ENCODE measurements around the gene NELL1.

NELL1 gene

DNA sequence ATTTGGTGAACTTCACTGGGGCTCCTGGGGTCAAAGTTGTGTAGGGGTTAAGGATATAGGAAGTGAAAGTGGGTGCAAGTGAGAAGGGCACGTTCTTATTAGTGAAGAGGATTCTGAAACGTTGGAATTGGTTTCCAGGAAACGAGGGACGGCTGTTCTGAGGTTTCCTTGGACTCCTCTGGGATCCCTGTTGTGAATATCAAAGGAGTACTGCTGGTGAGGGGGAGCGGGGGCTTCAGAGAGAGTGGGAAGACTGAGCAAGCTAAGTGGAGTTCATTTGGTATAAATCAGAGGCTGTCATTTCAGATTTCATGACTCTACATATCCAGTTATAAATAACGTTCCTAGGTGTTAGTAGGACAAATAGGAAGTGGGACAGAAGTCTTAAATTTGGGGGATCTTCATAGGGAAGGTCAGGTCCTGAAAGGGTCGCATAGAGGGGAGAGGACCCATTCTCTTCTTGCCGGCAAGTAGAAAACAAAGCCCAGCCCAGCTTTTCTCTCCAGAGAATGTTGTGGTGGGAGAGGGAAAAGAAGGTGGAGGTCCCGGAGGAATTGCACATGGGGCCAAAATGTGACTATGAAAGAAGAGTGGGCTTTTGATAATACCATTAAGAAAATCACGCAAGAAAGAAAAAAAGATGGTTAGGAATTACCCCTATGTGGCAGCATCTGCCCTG, 1.1 kb upstream of the NELL1 start:
- DNase-seq (ENCODE audit: low read depth in 2 of 2), result no peak

DNA sequence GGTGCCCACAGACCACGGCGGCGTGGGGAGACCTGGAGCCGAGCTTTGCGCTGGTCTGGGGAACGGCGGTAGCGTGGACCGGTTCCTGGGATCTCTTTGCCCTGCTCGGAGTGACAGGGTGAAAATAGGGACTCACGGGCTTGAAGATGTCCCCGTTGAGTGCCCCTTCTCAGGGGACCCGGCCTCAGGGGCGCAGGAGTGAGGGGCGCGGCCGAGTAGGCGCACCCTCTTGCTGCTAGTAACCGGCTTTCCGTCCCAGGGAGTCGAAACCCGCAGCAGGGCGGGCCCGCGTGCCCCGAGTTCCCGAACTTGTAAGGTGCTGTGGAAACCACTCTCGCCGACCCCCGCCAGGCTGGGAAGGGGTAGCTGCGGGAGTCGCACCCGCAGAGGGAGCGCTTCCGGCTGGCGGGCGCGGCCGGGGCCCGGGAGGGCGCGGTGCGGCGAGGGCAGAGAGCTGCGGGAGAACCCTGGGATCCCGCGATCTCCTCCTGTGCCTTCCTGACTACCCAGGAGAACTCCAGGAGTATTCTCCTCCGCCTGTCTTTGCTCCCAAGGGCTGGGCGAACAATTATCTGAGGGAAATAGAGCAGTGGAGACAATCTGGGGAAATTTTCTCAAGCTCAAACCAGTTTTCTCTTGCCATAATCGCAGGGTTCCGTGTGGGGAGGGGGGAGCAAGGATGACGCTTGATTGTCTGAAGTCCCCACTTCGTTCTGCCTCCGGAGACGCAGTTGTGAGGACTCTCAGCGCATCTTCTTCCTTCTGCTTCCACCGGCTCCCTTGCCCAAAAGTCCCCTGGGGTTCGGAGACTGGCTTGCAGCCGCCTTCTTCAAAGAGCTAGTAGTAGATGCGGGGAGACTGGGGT, 666 bp downstream of the NELL1 start:
- DNase-seq (ENCODE audit: low read depth in 2 of 2), result no peak

DNA sequence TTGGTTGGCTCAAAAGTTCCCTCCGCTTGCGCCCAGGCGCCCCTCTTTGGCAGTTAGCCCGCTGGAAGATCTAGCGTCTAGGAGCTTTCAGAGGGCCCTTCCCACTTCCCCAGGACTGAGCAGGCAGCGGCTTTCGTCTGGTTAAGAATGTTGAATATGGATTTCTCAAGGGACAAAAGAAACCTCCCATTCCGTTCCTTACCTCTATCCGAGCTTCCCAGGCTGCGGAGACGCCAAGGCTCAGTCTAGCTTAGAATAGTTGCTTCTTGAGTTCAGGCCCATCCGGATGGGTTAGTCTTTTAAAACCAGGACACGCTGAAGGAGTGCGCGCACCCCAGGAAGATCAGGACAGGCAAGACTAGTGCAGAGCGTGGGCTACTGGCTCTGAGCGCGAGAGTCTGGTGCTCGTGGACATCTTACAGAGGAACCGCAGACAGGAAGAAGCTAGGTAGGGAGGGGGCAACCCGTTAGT, 1.6 kb downstream of the NELL1 start:
- DNase-seq (ENCODE audit: low read depth in 2 of 2), result no peak

DNA sequence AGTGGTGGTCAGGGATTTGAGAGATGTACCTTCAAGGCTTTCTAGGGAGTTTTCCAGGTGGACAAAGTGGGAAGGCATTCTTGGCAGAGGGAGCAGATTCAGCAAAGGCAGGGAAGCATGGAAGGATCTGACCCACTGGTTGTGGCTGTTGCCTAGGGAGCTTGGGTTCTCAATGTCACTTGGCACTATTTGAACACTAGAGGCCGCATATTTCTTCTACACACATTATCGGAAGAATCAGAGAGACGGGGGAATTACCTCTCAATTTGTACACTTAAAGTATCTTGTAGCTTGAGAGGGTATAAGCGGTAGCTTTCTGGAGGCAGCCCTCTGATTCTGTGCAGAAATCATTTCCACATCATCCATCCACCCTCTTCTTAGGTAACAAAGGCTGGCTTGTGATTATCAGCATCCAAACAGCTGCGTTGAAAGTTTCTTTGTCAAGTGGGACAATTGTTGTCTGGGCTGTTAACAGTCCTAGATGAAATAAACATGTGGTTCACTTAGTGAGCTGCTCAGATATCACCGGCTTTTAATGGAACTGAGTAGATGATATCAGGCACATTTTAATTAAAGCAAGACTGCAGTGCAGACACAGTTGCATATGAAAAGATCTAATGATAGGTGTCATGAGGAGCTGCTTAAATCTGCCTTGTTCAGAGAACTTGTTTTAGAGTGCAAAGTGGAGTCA, 2.6 kb downstream of the NELL1 start:
- no peak for DNase-seq (ENCODE audit: low read depth in 2 of 2)

DNA sequence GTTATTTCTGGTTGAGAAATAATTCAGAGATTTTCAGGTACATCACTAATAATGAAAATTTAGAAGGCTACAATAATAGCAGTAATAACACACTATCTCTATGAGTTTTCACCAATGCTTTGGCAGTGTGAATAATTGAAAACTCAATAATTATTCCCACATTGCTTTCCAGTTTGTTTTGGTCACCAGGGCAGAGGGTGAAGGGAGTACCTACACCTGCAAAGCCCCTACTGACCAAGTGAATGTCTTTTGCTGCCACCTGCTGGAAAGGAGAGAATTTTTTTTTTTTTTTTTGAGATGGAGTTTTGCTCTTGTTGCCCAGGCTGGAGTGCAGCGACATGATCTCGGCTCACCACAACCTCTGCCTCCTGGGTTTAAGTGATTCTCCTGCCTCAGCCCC, 3.2 kb downstream of the NELL1 start:
- no peak for DNase-seq (ENCODE audit: low read depth in 2 of 2)

DNA sequence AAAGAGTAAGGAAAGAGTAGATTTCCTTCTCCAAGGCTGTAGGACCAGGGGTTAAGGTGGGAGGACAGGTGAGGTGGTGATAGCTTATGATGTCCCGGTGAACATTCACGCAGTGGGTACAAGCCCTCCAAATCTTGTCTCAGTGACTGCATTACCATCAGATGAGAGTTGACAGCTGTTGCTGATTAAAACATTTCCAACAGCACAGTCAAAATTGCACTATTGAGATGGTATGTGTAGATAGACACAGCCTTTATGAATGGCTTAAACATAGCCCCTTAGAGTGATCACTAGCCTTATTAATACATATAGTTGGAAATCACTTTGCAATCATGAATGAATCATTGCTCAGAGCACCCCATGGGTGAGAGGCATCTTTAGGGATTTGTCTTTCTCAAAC, 7.3 kb downstream of the NELL1 start:
- DNase-seq (ENCODE audit: low read depth in 2 of 2), result no peak

DNA sequence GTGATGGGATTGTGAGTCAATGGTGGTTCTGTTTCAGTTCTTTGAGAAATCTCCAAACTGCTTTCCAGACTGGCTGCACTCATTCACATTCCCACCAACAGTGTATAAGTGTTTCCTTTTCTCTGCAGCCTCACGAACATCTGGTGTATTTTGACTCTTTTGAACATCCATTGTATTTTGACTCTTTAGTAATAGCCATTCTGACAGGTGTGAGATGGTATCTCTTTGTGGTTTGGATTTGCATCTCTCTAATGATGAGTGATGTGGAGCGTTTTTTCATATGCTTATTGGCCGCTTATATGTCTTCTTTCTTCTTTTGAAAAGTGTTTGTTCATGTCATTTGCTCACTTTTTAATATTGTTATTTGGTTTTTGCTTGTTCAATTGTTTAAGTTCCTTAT, 19.4 kb downstream of the NELL1 start:
- no peak for DNase-seq (ENCODE audit: low read depth in 2 of 2)

DNA sequence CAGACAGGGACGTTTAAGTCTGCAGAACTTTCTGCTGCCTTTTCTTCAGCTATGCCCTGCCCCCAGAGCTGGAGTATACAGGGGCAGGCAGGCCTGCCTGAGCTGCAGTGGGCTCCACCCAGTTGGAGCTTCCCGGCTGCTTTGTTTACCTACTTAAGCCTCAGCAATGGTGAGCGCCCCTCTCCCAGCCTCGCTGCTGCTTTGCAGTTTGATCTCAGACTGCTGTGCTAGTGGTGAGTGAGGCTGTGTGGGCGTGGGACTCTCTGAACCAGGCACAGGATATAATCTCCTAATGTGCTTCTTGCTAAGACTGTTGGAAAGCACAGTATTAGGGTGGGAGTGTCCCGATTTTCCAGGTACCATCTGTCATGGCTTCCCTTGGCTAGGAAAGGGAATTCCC, 38.5 kb downstream of the NELL1 start:
- no peak for DNase-seq (ENCODE audit: low read depth in 2 of 2)

DNA sequence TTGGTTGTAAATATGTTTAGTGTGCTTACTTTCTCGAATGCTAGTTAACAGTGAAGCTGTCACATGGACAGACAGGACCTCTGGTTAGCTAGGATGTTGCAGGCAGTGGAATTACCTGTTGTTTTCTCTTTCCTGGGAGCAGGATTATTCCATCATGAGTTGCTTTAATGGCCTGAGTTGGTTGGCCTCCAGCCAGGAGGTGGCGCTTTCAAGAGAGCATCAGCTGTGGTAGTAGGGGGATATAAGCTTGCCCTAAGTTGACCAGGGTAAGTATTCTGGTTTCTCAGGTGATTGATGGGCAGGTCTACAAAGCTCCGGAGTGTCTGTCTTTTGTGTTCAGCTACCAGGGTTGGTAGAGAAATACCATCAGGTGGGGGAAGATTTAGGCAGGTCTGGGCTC, 43.5 kb downstream of the NELL1 start:
- no peak for DNase-seq (ENCODE audit: low read depth in 2 of 2)

DNA sequence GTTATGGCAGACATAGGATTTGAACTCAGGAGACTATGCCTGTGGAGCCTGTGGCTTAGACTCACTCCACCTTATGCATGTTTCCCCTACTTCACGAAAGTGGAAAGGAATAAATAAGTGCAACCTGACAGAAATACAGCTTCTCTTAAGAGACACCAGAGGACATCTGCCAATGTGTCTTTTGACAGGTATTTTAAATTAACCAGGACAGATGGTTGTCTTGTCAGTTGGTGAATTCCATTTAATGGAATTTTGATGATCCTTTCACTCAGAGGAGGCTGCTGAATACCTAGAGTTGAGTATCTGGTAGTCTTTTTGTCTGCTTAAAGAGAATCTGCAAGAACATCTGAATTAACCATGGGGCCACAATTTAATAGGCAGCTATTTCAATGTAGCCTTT, 46.1 kb downstream of the NELL1 start:
- no peak for DNase-seq (ENCODE audit: low read depth in 2 of 2)

DNA sequence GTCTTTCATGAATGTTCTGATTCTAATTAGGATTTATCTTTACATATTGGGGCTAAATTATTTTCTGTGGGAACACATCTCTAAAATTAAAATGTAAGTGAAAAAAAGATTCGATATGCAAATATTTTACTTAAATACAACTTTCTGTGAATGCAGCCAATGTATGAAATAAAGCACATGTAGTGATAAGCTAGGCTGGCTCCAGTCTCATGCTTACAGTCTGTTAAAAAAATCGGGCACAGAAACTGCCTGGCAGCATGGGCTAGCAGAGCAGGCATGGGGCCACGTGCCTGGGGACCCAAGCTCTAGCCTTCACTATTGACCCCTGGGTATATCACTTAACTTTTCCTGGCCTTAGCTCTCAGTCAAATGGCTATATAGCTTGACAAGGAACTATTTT, 46.5 kb downstream of the NELL1 start:
- no peak for DNase-seq (ENCODE audit: low read depth in 2 of 2)

DNA sequence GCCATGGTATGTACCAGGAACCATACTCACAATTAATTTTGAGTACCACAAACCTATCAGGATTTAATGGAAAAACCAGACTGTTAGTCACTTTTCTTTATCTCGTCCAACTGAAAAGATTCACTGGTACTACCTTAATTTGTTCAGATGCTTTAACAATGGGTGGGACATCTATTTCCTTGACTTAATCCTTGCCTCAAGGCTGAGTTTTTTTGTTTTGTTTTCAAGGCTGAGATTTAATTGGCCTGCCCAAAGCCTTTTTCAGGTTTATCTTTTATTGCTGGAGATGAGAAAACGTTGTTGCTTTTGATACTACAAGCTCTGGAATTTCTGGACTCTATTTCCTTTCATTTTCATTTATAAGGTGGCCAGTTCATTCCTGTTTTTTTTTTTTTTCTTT, 50.4 kb downstream of the NELL1 start:
- no peak for DNase-seq (ENCODE audit: low read depth in 2 of 2)

DNA sequence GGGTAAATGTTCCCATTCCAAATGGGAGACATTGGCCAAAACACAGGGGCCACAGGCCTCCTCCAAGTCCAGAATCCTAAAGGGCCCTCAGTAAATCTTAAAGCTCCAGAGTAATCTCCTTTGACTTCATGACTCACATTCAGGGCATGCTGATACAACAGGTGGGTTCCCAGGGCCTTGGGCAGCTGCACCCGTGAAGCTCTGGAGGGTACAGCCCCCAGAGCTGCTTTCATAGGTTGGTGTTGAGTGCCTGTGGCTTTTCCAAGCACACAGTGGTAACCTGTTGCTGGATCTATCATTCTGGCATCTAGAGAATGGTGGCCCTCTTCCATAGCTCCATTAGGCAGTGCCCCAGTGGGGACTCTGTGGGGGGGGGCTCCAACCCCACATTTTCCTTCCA, 54.0 kb downstream of the NELL1 start:
- no peak for DNase-seq (ENCODE audit: low read depth in 2 of 2)

DNA sequence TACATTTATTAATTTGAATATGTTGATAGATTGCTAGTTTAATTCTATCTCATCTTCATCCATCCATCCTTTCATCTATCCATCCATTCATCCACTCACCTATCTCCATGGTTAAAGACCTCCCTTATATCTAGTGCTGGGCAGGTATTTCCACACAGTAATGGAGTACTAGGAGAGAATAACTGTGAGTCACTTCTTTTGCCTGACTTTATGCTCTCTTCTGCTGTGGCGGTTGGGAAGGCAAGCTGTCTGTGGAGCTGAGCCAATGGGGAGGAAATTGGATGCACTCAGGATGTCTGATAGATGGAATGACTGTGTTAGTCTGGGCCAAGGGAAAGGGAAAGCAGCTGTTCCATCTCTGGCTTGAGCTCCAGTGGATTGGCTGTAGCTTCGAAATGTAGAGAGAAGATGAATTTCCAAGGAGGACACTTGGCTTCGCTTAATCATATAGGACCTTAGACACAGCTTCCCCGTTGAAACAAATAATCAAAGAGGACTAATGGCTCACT, 60.3 kb downstream of the NELL1 start:
- no peak for DNase-seq (ENCODE audit: low read depth in 2 of 2)

DNA sequence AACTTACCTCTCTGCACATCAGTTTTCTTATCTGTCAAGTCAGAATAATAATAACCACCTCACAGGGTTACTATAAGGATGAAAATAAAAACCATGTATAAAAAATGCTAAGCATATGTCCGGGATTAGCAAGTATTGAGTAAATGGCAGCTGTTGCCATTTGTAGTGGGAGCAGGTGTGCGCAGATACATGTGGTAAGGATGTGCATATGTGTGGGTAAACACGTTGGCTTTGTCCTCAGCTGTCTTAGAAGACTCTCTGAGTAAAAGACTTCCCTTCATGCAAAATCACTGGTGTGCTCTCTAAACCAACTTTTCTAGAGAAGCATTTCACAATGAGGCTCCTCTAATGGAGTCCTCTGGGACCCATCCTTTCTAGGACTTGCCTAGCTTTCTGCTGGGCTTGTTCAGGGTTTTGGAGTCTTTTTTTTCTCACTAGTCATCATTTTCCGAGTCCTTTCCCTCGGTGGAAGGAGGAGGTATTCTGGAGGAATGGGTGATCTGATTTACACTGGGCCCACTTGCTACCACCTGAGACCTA, 62.4 kb downstream of the NELL1 start:
- no peak for DNase-seq (ENCODE audit: low read depth in 2 of 2)

DNA sequence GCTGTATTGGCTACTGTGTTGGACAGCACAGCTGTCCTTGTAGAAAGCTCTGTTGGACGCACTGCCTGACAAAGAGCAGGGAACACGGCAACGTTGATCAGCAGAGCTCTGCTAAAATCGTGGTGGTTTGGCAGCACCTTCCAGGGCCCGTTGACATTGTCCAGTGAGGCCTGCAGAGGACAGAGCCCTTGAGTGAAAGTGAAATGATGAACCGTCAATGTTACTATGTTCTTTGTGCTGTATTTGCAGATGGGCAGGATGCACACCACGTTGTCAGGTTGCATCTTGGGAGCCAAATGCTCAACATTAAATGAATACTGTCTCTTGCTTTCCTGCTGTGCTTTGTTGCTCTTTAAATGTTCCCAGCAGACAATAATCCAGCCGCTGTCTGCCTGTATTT, 69.7 kb downstream of the NELL1 start:
- no peak for DNase-seq (ENCODE audit: low read depth in 2 of 2)

DNA sequence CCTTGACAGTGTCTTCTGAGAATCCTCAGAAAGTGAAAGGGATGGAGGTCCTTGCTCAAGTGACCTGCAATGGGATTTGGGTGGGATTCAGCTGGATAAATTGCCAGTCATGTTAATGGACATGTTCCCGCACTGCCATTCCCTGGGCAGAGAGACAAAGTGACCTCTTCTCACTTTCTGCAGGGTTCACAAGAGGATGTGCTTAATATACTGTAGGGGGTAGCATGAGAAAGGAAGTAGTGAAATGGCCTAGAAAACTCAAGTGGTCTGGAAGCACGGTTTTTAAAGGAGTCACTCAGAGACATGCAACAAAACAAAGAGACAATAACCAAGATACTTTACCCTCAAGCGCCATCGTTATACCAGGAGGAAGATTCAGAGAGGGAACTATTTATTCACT, 70.2 kb downstream of the NELL1 start:
- DNase-seq (ENCODE audit: low read depth in 2 of 2), result no peak

DNA sequence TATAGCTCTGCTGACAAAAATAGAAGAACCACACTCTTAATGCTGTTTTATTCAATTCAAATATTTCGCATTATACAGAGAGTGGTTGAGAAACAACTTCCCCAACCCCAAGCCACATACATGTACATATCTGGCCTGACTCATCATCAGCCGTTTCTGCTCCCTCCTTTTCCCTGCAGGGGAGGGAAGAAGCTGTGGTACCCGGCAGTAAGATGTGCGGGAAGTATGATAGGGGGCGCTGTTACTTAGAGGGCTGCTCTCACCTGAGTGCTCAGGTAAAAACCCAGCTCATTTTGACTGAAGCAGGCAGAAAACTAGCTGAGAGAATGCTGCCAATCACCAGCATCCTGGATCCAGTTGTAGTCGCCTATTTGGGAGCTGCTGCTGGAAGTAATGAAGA, 85.5 kb downstream of the NELL1 start:
- DNase-seq (ENCODE audit: low read depth in 2 of 2), result no peak

DNA sequence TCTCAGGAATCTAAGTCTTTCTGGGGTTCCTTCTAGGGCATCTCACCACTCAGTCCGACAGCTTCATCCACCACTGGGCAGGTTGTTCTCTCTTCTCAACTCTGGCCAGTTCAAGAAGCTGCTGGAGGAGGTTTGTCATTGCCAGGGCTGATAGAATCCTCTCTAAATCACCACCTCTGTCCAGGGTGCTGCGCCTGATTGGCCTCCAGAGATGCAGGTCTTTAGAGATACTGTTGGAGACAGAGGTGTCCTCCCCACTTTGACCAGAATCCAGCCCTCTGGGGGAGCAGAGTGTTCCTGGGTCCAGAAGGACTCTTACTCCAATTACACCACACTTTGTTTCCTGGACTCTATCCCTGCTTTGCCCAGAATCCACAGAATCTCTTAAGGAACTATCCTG, 90.2 kb downstream of the NELL1 start:
- no peak for DNase-seq (ENCODE audit: low read depth in 2 of 2)

DNA sequence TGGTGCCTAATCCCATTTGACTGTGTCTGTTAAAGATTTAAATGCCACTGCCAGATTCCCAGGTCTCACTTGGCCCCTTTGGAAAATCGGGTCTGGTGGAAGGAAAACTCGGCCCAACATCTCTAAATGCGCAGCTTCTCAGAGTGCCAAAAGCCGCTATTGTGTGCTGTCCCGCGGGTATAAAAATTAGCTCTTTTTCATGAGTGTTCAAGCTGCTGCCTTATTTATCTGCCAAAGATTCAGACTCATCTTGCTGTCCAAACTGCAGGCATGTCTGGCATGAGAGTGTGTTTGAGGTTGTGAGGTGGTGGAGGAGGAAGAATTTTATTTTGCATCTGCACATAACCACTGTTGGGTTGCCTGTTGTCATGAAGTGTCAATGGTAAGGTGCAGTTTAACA, 91.4 kb downstream of the NELL1 start:
- DNase-seq (ENCODE audit: low read depth in 2 of 2), result no peak

DNA sequence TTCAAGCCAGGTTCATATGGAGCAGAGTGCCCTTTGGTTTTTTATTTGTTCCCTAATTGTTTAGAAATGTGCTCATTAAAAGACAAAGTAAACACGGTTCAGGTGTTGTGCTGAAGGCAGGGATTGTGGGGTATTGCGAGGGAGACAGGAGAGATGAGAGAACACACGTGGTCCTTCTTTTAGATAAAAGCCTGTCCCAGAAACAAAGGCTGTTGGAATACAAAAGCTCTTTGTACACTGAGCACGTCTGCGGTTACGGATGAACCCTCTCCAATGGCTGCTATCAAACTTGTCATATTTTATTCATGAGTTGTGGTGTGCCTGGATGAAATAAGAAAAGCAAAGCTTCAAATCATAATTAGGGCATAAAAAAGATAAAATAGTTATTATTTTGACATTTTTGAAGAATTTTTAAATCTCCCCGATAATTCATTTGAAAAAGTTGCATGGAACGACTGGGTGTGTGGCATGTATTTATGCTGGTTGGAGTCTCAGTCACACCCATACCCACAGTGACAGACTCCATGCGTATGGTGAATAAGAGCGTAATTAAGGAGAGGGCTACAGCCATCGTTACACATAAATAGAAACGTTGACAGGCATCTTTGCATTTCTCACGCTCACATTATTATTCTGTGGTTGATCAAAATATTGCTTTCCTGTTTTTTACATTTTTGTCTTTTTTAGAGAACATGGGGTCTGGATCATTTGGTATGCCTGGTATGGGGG, 92.9 kb downstream of the NELL1 start:
- no peak for DNase-seq (ENCODE audit: low read depth in 2 of 2)

DNA sequence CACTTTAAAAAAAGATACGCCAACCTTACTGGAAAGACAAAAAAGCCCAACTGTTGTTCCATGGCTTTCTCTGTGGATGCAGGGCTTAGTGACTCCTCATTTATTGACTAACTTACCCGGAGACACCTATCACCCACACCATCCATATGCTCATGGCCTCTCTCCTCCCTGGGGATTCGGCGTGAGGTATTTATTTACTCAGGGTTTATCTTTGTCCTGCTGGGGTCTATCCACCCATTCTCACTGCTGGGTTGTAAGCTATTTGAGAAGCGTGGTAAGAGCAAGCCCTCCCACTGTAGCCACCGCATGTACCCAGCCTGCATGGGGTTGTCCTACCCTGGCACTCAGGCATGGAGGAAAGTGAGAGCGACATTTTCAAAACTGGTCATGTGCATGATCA, 93.6 kb downstream of the NELL1 start:
- no peak for DNase-seq (ENCODE audit: low read depth in 2 of 2)
